Testis (tissue), 2 donors: ENCODE measurements around the gene CORO2B.

Experiments used
- POLR2A ChIP-seq: fragments of 450-650 bp; IDR thresholded peaks from one replicate; pipeline ENCODE4 v1.6.1; 2017; ENCODE audit warnings: antibody characterized with exemption, mild to moderate bottlenecking, moderate library complexity
- TF ChIP-seq, protein P1 (sequence below), 3 experiments: fragments of 450-650 bp in 2 of 3; fragments of 200-600 bp in 1 of 3; sonication (generic) in 1 of 3; IDR thresholded peaks; one replicate each; pipeline ENCODE4 v1.5.1; 2016 to 2019; ENCODE audit warnings: antibody characterized with exemption in 3 of 3, mild to moderate bottlenecking in 2 of 3, moderate library complexity in 1 of 3

- TF ChIP-seq, protein P1, sequence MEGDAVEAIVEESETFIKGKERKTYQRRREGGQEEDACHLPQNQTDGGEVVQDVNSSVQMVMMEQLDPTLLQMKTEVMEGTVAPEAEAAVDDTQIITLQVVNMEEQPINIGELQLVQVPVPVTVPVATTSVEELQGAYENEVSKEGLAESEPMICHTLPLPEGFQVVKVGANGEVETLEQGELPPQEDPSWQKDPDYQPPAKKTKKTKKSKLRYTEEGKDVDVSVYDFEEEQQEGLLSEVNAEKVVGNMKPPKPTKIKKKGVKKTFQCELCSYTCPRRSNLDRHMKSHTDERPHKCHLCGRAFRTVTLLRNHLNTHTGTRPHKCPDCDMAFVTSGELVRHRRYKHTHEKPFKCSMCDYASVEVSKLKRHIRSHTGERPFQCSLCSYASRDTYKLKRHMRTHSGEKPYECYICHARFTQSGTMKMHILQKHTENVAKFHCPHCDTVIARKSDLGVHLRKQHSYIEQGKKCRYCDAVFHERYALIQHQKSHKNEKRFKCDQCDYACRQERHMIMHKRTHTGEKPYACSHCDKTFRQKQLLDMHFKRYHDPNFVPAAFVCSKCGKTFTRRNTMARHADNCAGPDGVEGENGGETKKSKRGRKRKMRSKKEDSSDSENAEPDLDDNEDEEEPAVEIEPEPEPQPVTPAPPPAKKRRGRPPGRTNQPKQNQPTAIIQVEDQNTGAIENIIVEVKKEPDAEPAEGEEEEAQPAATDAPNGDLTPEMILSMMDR (IDR thresholded peaks at IDR 0.05) = no peak
- no peak for TF ChIP-seq POLR2A
Measured at GRCh38 chr15:68608206-68608843, 29.5 kb downstream of the CORO2B start.
